Nephron (organoid): ENCODE data around the gene NKTR.

ENCODE experiments used
- H3K27ac Mint-ChIP-seq, 3 experiments: 2 replicates each; pipeline ENCODE4 v1.8.0; 2020; ENCODE audit warnings: mixed read lengths in 3 of 3, mild to moderate bottlenecking in 2 of 3, moderate library complexity in 1 of 3
- H3K27me3 Mint-ChIP-seq: 2 replicates; pipeline ENCODE4 v1.8.0; 2021; ENCODE audit warnings: low read depth, mild to moderate bottlenecking, moderate library complexity, mixed read lengths
- H3K36me3 Mint-ChIP-seq: 2 replicates; pipeline ENCODE4 v1.8.0; 2020; ENCODE audit warnings: low read depth, mixed read lengths
- H3K4me1 Mint-ChIP-seq: 2 replicates; pipeline ENCODE4 v1.8.0; 2020; ENCODE audit warnings: mixed read lengths
- H3K4me3 Mint-ChIP-seq, 3 experiments: 2 replicates each; pipeline ENCODE4 v1.8.0; 2020; ENCODE audit warnings: mild to moderate bottlenecking in 3 of 3, mixed read lengths in 3 of 3, moderate library complexity in 2 of 3
- H3K9me3 Mint-ChIP-seq: 2 replicates; pipeline ENCODE4 v1.8.0; 2020; ENCODE audit warnings: mixed read lengths
- CTCF ChIP-seq, 3 experiments: fragments of 200-600 bp; sonication (generic); IDR thresholded peaks; one replicate each; pipeline ENCODE4 v1.5.0; 2021; ENCODE audit warnings: antibody characterized with exemption in 3 of 3; ENCODE audit not compliant: unreplicated experiment in 3 of 3

The NKTR gene

GRCh38 chr3:42613462-42613861 is 13.0 kb downstream of the NKTR start:
- Mint-ChIP-seq H3K4me3 (no peak overlapping the region), H3K27ac (no peak overlapping the region), H3K4me1 (peaks cover 40% of the 10 kb centered on the region), H3K27me3 (no peaks in the 10 kb centered on the region), H3K9me3 (no peaks in the 10 kb centered on the region), H3K36me3 (peaks cover 42% of the 10 kb centered on the region)
- TF ChIP-seq CTCF (IDR thresholded peaks at IDR 0.05; ENCODE audit: unreplicated experiment in 3 of 3), result peak; percentile 21 to 40 (median 37)

- H3K4me1 Mint-ChIP-seq, result no peaks in the 10 kb centered on the region
- H3K9me3 Mint-ChIP-seq, result no peaks in the 10 kb centered on the region
- TF ChIP-seq CTCF (IDR thresholded peaks at IDR 0.05; ENCODE audit: unreplicated experiment in 3 of 3), result no peak
- H3K4me3 Mint-ChIP-seq, result no peak overlapping the region
- no peaks in the 10 kb centered on the region for H3K27me3 Mint-ChIP-seq
- H3K36me3 Mint-ChIP-seq, result peaks cover 60% of the 10 kb centered on the region
- H3K27ac Mint-ChIP-seq, result no peak overlapping the region
These were observed 31.1 kb downstream of the NKTR start for GRCh38 chr3:42631620-42632019.

GRCh38 chr3:42632146-42632545 is 31.7 kb downstream of the NKTR start:
- no peaks in the 10 kb centered on the region for H3K27me3 Mint-ChIP-seq
- no peak for TF ChIP-seq CTCF (IDR thresholded peaks at IDR 0.05; ENCODE audit: unreplicated experiment in 3 of 3)
- H3K4me3 Mint-ChIP-seq, result no peak overlapping the region
- H3K4me1 Mint-ChIP-seq, result no peaks in the 10 kb centered on the region
- H3K27ac Mint-ChIP-seq, result no peak overlapping the region
- peaks cover 58% of the 10 kb centered on the region for H3K36me3 Mint-ChIP-seq
- no peaks in the 10 kb centered on the region for H3K9me3 Mint-ChIP-seq

GRCh38 chr3:42633544-42633943 is 33.1 kb downstream of the NKTR start:
- peaks cover 52% of the 10 kb centered on the region for H3K36me3 Mint-ChIP-seq

GRCh38 chr3:42635111-42635510 is 34.6 kb downstream of the NKTR start:
- Mint-ChIP-seq H3K36me3 (peaks cover 44% of the 10 kb centered on the region), H3K4me1 (no peaks in the 10 kb centered on the region), H3K27ac (no peak overlapping the region), H3K9me3 (no peaks in the 10 kb centered on the region), H3K27me3 (no peaks in the 10 kb centered on the region), H3K4me3 (no peak overlapping the region)
- TF ChIP-seq CTCF (IDR thresholded peaks at IDR 0.05; ENCODE audit: unreplicated experiment in 3 of 3), result no peak

More at GRCh38 chr3:42633544-42633943, 33.1 kb downstream of the NKTR start:
- H3K27me3 Mint-ChIP-seq, result no peaks in the 10 kb centered on the region
- TF ChIP-seq CTCF (IDR thresholded peaks at IDR 0.05; ENCODE audit: unreplicated experiment in 3 of 3), result no peak
- H3K4me3 Mint-ChIP-seq, result no peak overlapping the region
- H3K9me3 Mint-ChIP-seq, result no peaks in the 10 kb centered on the region
- H3K27ac Mint-ChIP-seq, result no peak overlapping the region
- H3K4me1 Mint-ChIP-seq, result no peaks in the 10 kb centered on the region

- H3K27me3 Mint-ChIP-seq, result no peaks in the 10 kb centered on the region
- no peak for TF ChIP-seq CTCF (IDR thresholded peaks at IDR 0.05; ENCODE audit: unreplicated experiment in 3 of 3)
- peaks cover 39% of the 10 kb centered on the region for H3K36me3 Mint-ChIP-seq
These were observed 36.5 kb downstream of the NKTR start for GRCh38 chr3:42637001-42637400.

More at GRCh38 chr3:42637001-42637400, 36.5 kb downstream of the NKTR start:
- Mint-ChIP-seq H3K4me3 (no peak overlapping the region), H3K4me1 (no peaks in the 10 kb centered on the region), H3K27ac (no peak overlapping the region), H3K9me3 (no peaks in the 10 kb centered on the region)
